Neural cell (in vitro differentiated cells): ENCODE results near the gene CTF1. TPM values are rescaled to one million over a fixed set of nuclear protein-coding genes. Genes with fewer than 3 reads are reported as not detected.

Experiments
- H2AFZ ChIP-seq: fragments of 200-600, 300-800 bp; sonication (generic), shearing (Covaris generic); 2 replicates; pipeline ENCODE4 v1.6.0; 2014; ENCODE audit warnings: low read depth, mild to moderate bottlenecking, antibody characterized with exemption, low read length, moderate library complexity
- H3F3A ChIP-seq: fragments of 200-600 bp; shearing (Covaris generic); 2 replicates; pipeline ENCODE4 v1.6.1; 2016; ENCODE audit warnings: mild to moderate bottlenecking, moderate library complexity, mixed read lengths, antibody characterized with exemption, low read length; ENCODE audit not compliant: insufficient read depth, poor library complexity, severe bottlenecking
- H3K27ac ChIP-seq: fragments of 200-600, 300-800 bp; sonication (generic), shearing (Covaris generic); 2 replicates; pipeline ENCODE4 v1.5.1; 2014; ENCODE audit warnings: mild to moderate bottlenecking, low read length, moderate library complexity
- H3K27me3 ChIP-seq: fragments of 300-800, 200-600 bp; sonication (generic), shearing (Covaris generic); 2 replicates; pipeline ENCODE4 v1.6.0; 2014; ENCODE audit warnings: mild to moderate bottlenecking, low read depth, low read length, moderate library complexity; ENCODE audit not compliant: insufficient read depth
- H3K36me3 ChIP-seq: fragments of 300-800, 200-600 bp; sonication (generic), shearing (Covaris generic); 2 replicates; pipeline ENCODE4 v1.5.1; 2014; ENCODE audit warnings: mild to moderate bottlenecking, antibody characterized with exemption, low read length, moderate library complexity; ENCODE audit not compliant: insufficient read depth
- H3K4me2 ChIP-seq: fragments of 300-800, 200-600 bp; sonication (generic), shearing (Covaris generic); 2 replicates; pipeline ENCODE4 v1.6.0; 2014; ENCODE audit warnings: mild to moderate bottlenecking, low read length
- H3K4me3 ChIP-seq: fragments of 300-800, 200-600 bp; sonication (generic), shearing (Covaris generic); 2 replicates; pipeline ENCODE4 v1.5.1; 2014; ENCODE audit warnings: mild to moderate bottlenecking, low read length, moderate library complexity
- H3K79me2 ChIP-seq: fragments of 200-600 bp; shearing (Covaris generic); replicated peaks from 2 replicates; pipeline ENCODE4 v1.6.0; 2014; ENCODE audit warnings: mild to moderate bottlenecking, low read length, moderate library complexity; ENCODE audit not compliant: insufficient read depth
- H3K9ac ChIP-seq: fragments of 300-800, 200-600 bp; sonication (generic), shearing (Covaris generic); 2 replicates; pipeline ENCODE4 v1.6.1; 2016; ENCODE audit warnings: mild to moderate bottlenecking, low read length, mixed read lengths
- H3K9me2 ChIP-seq: fragments of 200-600 bp; shearing (Covaris generic); 2 replicates; pipeline ENCODE4 v1.6.1; 2016; ENCODE audit warnings: mild to moderate bottlenecking, low read length, mixed read lengths; ENCODE audit not compliant: insufficient read depth
- H3K9me3 ChIP-seq: fragments of 200-600, 300-800 bp; sonication (generic), shearing (Covaris generic); 2 replicates; pipeline ENCODE4 v1.6.1; 2016; ENCODE audit warnings: mild to moderate bottlenecking, mixed run types, low read length, moderate library complexity, mixed read lengths
- H4K20me1 ChIP-seq: fragments of 200-600 bp; shearing (Covaris generic); 2 replicates; pipeline ENCODE4 v1.6.1; 2016; ENCODE audit warnings: mild to moderate bottlenecking, mixed run types; ENCODE audit not compliant: insufficient read depth
- EP300 ChIP-seq: fragments of 450-650 bp; conservative IDR thresholded peaks from 2 replicates; pipeline ENCODE4 v1.6.1; 2014; ENCODE audit warnings: antibody characterized with exemption, mild to moderate bottlenecking, moderate library complexity; ENCODE audit not compliant: poor library complexity, severe bottlenecking
- EZH2 ChIP-seq: fragments of 200-600, 300-800 bp; shearing (Covaris generic), sonication (generic); IDR thresholded peaks from 2 replicates; pipeline ENCODE4 v1.6.1; 2014; ENCODE audit warnings: antibody characterized with exemption, low read length, borderline replicate concordance, mild to moderate bottlenecking; ENCODE audit not compliant: insufficient read depth, poor library complexity, severe bottlenecking
- MXI1 ChIP-seq: fragments of 450-650 bp; conservative IDR thresholded peaks from 2 replicates; pipeline ENCODE4 v1.6.1; 2014; ENCODE audit warnings: antibody characterized with exemption, mild to moderate bottlenecking; ENCODE audit not compliant: poor library complexity, severe bottlenecking
- POLR2AphosphoS5 ChIP-seq: IDR thresholded peaks from 2 replicates; pipeline ENCODE4 v1.6.1; 2012
- RAD21 ChIP-seq: fragments of 450-650 bp; conservative IDR thresholded peaks from 2 replicates; pipeline ENCODE4 v1.6.1; 2014; ENCODE audit warnings: antibody characterized with exemption, mild to moderate bottlenecking, moderate library complexity
- SMC3 ChIP-seq: fragments of 450-650 bp; conservative IDR thresholded peaks from 2 replicates; pipeline ENCODE4 v1.6.1; 2014; ENCODE audit warnings: antibody characterized with exemption, mild to moderate bottlenecking, moderate library complexity; ENCODE audit not compliant: poor library complexity
- TAF1 ChIP-seq: IDR thresholded peaks from 2 replicates; pipeline ENCODE4 v1.6.1; 2012; ENCODE audit warnings: low read depth
- polyA plus RNA-seq: library from polyadenylated mRNA; depleted of rRNA; stranded (reverse); fragments of >200 nt; gene quantifications from 2 replicates; pipeline ENCODE4 v1.2.3, GENCODE V29; 2014
- TF ChIP-seq, protein P1 (sequence below): IDR thresholded peaks from 2 replicates; pipeline ENCODE4 v1.6.1; 2012; ENCODE audit warnings: borderline replicate concordance
- TF ChIP-seq, protein P2 (sequence below): fragments of 450-650 bp; IDR thresholded peaks from 2 replicates; pipeline ENCODE4 v1.5.1; 2014; ENCODE audit warnings: antibody characterized with exemption, mild to moderate bottlenecking, moderate library complexity; ENCODE audit not compliant: poor library complexity, severe bottlenecking

The CTF1 gene
- polyA plus RNA-seq, 1 donor from 2014 or later: not detected

GRCh38 chr16:30947541-30947858, 51.1 kb downstream of the CTF1 start:
- Histone ChIP-seq H3K4me2 (peak overlapping the region; percentile 37), H2AFZ (no peak overlapping the region), H4K20me1 (no peaks in the 10 kb centered on the region), H3K9ac (peak overlapping the region; percentile 88), H3K27ac (peak overlapping the region; percentile 92), H3F3A (no peaks in the 10 kb centered on the region), H3K9me2 (no peaks in the 10 kb centered on the region), H3K79me2 (peaks cover 10% of the 10 kb centered on the region), H3K27me3 (no peaks in the 10 kb centered on the region), H3K36me3 (peaks cover 6% of the 10 kb centered on the region), H3K9me3 (no peaks in the 10 kb centered on the region), H3K4me3 (peak overlapping the region; percentile 86)
- TF ChIP-seq, protein P1, sequence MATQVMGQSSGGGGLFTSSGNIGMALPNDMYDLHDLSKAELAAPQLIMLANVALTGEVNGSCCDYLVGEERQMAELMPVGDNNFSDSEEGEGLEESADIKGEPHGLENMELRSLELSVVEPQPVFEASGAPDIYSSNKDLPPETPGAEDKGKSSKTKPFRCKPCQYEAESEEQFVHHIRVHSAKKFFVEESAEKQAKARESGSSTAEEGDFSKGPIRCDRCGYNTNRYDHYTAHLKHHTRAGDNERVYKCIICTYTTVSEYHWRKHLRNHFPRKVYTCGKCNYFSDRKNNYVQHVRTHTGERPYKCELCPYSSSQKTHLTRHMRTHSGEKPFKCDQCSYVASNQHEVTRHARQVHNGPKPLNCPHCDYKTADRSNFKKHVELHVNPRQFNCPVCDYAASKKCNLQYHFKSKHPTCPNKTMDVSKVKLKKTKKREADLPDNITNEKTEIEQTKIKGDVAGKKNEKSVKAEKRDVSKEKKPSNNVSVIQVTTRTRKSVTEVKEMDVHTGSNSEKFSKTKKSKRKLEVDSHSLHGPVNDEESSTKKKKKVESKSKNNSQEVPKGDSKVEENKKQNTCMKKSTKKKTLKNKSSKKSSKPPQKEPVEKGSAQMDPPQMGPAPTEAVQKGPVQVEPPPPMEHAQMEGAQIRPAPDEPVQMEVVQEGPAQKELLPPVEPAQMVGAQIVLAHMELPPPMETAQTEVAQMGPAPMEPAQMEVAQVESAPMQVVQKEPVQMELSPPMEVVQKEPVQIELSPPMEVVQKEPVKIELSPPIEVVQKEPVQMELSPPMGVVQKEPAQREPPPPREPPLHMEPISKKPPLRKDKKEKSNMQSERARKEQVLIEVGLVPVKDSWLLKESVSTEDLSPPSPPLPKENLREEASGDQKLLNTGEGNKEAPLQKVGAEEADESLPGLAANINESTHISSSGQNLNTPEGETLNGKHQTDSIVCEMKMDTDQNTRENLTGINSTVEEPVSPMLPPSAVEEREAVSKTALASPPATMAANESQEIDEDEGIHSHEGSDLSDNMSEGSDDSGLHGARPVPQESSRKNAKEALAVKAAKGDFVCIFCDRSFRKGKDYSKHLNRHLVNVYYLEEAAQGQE: no peak
- TF ChIP-seq POLR2AphosphoS5: no peak

- Histone ChIP-seq H3K9me2 (no peaks in the 10 kb centered on the region), H3K4me2 (peak overlapping the region; percentile 90), H3K9ac (peak overlapping the region; percentile 88), H3K4me3 (peak overlapping the region; percentile 86), H4K20me1 (no peaks in the 10 kb centered on the region), H3K27ac (peak overlapping the region; percentile 92), H3F3A (no peaks in the 10 kb centered on the region), H2AFZ (no peak overlapping the region), H3K9me3 (no peaks in the 10 kb centered on the region), H3K27me3 (no peaks in the 10 kb centered on the region), H3K36me3 (peaks cover 6% of the 10 kb centered on the region), H3K79me2 (peaks cover 10% of the 10 kb centered on the region)
- TF ChIP-seq, protein P1: peak; percentile 57
- TF ChIP-seq EZH2 (no peak), RAD21 (no peak), TAF1 (no peak), SMC3 (peak; percentile 50), POLR2AphosphoS5 (peak; percentile 61), MXI1 (peak; percentile 90), EP300 (peak; percentile 50)
- TF ChIP-seq, protein P2, sequence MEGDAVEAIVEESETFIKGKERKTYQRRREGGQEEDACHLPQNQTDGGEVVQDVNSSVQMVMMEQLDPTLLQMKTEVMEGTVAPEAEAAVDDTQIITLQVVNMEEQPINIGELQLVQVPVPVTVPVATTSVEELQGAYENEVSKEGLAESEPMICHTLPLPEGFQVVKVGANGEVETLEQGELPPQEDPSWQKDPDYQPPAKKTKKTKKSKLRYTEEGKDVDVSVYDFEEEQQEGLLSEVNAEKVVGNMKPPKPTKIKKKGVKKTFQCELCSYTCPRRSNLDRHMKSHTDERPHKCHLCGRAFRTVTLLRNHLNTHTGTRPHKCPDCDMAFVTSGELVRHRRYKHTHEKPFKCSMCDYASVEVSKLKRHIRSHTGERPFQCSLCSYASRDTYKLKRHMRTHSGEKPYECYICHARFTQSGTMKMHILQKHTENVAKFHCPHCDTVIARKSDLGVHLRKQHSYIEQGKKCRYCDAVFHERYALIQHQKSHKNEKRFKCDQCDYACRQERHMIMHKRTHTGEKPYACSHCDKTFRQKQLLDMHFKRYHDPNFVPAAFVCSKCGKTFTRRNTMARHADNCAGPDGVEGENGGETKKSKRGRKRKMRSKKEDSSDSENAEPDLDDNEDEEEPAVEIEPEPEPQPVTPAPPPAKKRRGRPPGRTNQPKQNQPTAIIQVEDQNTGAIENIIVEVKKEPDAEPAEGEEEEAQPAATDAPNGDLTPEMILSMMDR: peak; percentile 54
Observed at GRCh38 chr16:30947859-30948666, 51.6 kb downstream of the CTF1 start.
